IPS-NIHi11 (cell line): ENCODE results near the gene EBF4.
"Not testable (repeated sequence)": the region's sequence is repeated elsewhere in the genome, so short reads cannot be mapped to it uniquely, and the experiment has no call there.

Source experiments
- DNase-seq: peaks from one replicate; pipeline ENCODE4 v3.0.0; 2012; ENCODE audit warnings: mixed read lengths, low spot score

EBF4 gene

GRCh38 chr20:2673453-2673852 is 19.1 kb upstream of the EBF4 start:
- DNase-seq, result no peak

GRCh38 chr20:2680046-2680445 is 12.5 kb upstream of the EBF4 start:
- no peak for DNase-seq

- DNase-seq, result not testable (repeated sequence)
These were observed 10.5 kb upstream of the EBF4 start for GRCh38 chr20:2682040-2682439.

GRCh38 chr20:2684817-2685216 is 7.8 kb upstream of the EBF4 start:
- not testable (repeated sequence) for DNase-seq

- DNase-seq, result no peak
These were observed 5.1 kb upstream of the EBF4 start for GRCh38 chr20:2687514-2687913.

GRCh38 chr20:2688041-2688591 is 4.5 kb upstream of the EBF4 start:
- DNase-seq, result peak; percentile 77

- DNase-seq, result no peak
These were observed 2.4 kb upstream of the EBF4 start for GRCh38 chr20:2690213-2690612.

- DNase-seq, result no peak
These were observed 1.9 kb upstream of the EBF4 start for GRCh38 chr20:2690718-2691117.

GRCh38 chr20:2691127-2691526 is 1.5 kb upstream of the EBF4 start:
- DNase-seq, result no peak

GRCh38 chr20:2691663-2692035 is 931 bp upstream of the EBF4 start:
- DNase-seq, result no peak

GRCh38 chr20:2692886-2693285 is 306 bp downstream of the EBF4 start:
- DNase-seq, result no peak

- peak; percentile 76 for DNase-seq
These were observed 867 bp downstream of the EBF4 start for GRCh38 chr20:2693286-2694007.

- DNase-seq, result peak; percentile 33
These were observed 1.5 kb downstream of the EBF4 start for GRCh38 chr20:2694008-2694471.

GRCh38 chr20:2694519-2694918 is 1.9 kb downstream of the EBF4 start:
- no peak for DNase-seq

GRCh38 chr20:2695206-2695983 is 2.8 kb downstream of the EBF4 start:
- no peak for DNase-seq

GRCh38 chr20:2695984-2696525 is 3.5 kb downstream of the EBF4 start:
- DNase-seq, result not testable (repeated sequence)

GRCh38 chr20:2696646-2697045 is 4.1 kb downstream of the EBF4 start:
- no peak for DNase-seq

GRCh38 chr20:2697768-2698167 is 5.2 kb downstream of the EBF4 start:
- no peak for DNase-seq

- DNase-seq, result no peak
These were observed 5.7 kb downstream of the EBF4 start for GRCh38 chr20:2698186-2698817.

GRCh38 chr20:2698912-2699311 is 6.3 kb downstream of the EBF4 start:
- DNase-seq, result no peak

- DNase-seq, result no peak
These were observed 7.3 kb downstream of the EBF4 start for GRCh38 chr20:2699775-2700413.
